Caco-2 (cell line): ENCODE results near the gene MYB. TPM values are rescaled to one million over a fixed set of nuclear protein-coding genes. Genes with fewer than 3 reads are reported as not detected.

ENCODE experiments used
- BruUV-seq: library from RNA; stranded (reverse); fragments of 400-500 nt; replicated peaks from 2 replicates; lab custom pipeline; 2021; lab: Mats Ljungman, UMichigan
- CTCF ChIA-PET: fragments of 300-600 bp; sonication (Branson Sonifier 250); formaldehyde crosslinking; loops from one replicate; lab custom pipeline; 2022; ENCODE audit warnings: antibody characterized with exemption; lab: Charles Lee
- POLR2A ChIA-PET: fragments of 300-600 bp; sonication (Branson Sonifier 250); formaldehyde crosslinking; loops from one replicate; lab custom pipeline; 2022; ENCODE audit warnings: antibody characterized with exemption; lab: Charles Lee
- DNase-seq, 2 experiments: peaks; one replicate each; pipeline versions ENCODE4 v3.0.0 to v3.0.0-alpha.2; 2020 to 2022
- H3K27me3 ChIP-seq: replicated peaks from 2 replicates; pipeline ENCODE4 v1.6.0; 2011; ENCODE audit warnings: low read length; ENCODE audit not compliant: control insufficient read depth, insufficient read depth
- H3K36me3 ChIP-seq: 2 replicates; pipeline ENCODE4 v1.5.1; 2011; ENCODE audit warnings: low read length; ENCODE audit not compliant: control insufficient read depth, insufficient read depth
- H3K4me1 ChIP-seq: fragments of 250-450 bp; sonication (Bioruptor Pico); 2 replicates; pipeline ENCODE4 v1.5.1; 2020; ENCODE audit warnings: mild to moderate bottlenecking
- H3K4me3 ChIP-seq: 2 replicates; pipeline ENCODE4 v1.5.1; 2011; ENCODE audit warnings: low read depth, mild to moderate bottlenecking, control low read depth, low read length
- H3K9me3 ChIP-seq: fragments of 250-450 bp; sonication (Bioruptor Pico); 2 replicates; pipeline ENCODE4 v1.5.1; 2020; ENCODE audit warnings: mild to moderate bottlenecking, moderate library complexity
- H3K27ac Mint-ChIP-seq: one replicate; pipeline ENCODE4 v1.8.0; 2022; ENCODE audit warnings: mixed read lengths; ENCODE audit not compliant: unreplicated experiment
- H3K27me3 Mint-ChIP-seq: one replicate; pipeline ENCODE4 v1.8.0; 2022; ENCODE audit warnings: mixed read lengths; ENCODE audit not compliant: insufficient read depth, unreplicated experiment
- H3K36me3 Mint-ChIP-seq: one replicate; pipeline ENCODE4 v1.8.0; 2022; ENCODE audit warnings: mild to moderate bottlenecking, mixed read lengths; ENCODE audit not compliant: insufficient read depth, unreplicated experiment
- H3K4me1 Mint-ChIP-seq: one replicate; pipeline ENCODE4 v1.8.0; 2022; ENCODE audit warnings: low read depth, mixed read lengths; ENCODE audit not compliant: unreplicated experiment
- H3K4me3 Mint-ChIP-seq: one replicate; pipeline ENCODE4 v1.8.0; 2022; ENCODE audit warnings: mild to moderate bottlenecking, moderate library complexity, mixed read lengths; ENCODE audit not compliant: unreplicated experiment
- H3K9me3 Mint-ChIP-seq: one replicate; pipeline ENCODE4 v1.8.0; 2022; ENCODE audit warnings: mixed read lengths; ENCODE audit not compliant: unreplicated experiment
- intact Hi-C: fragments of 100-400 bp; cut with micrococcal nuclease; formaldehyde crosslinking; loops from one replicate; pipeline ENCODE4 v1.10.0; 2022; ENCODE audit not compliant: unreplicated experiment
- total RNA-seq: library from RNA; stranded (reverse); gene quantifications from 2 replicates; pipeline ENCODE4 v1.2.3, GENCODE V29; 2022
- TF ChIP-seq, protein P1 (sequence below), 2 experiments: fragments of 200-600 bp in 1 of 2; IDR thresholded peaks; 1 replicate in 1 of 2; 2 replicates in 1 of 2; pipeline versions ENCODE4 v1.5.1 to v1.8.0; 2011 to 2022; ENCODE audit warnings: antibody characterized with exemption in 1 of 2, control low read depth in 1 of 2, inconsistent platforms in 1 of 2, low read depth in 1 of 2, low read length in 1 of 2, mild to moderate bottlenecking in 1 of 2, moderate library complexity in 1 of 2; ENCODE audit not compliant: insufficient read depth in 1 of 2, severe bottlenecking in 1 of 2, unreplicated experiment in 1 of 2

MYB gene
- total RNA-seq, 1 experiment from 2014 or later = 2.7 TPM

DNA sequence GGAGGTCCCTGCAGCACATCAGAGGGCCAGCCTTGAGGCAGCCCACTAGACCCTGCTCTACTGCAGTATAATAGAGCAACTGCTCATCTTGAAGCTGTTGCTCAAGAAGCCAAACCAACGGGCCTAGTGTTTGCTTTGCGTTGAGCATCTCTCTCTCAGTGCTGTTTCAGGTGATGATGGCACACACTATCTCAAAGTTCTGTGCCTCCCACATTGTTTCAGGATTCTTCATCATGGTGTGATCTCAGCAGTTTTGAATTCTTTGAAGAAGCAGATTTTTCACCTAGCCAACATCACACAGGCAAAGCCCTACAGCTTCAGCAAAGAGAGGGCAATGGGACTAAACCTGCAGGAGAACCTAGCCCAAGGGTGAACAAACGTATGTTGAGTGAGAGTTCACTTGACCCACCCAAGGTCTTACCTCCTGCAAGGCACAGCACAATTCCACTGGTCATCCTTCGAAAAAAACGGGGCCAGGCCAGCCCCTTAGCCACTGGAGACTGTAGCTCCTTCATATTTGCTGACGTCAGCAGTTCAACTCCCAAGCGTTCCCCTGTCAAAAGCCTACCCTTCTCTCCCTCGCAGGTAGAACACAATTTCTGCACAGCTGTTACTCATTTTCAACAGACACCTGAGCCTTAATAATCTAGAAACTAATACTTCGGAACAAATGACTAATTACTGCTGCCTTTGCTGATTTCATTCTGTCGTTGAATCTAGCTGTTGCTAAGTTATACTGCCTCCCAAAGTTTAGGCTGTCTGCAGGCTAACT lies 15.8 kb downstream of the MYB start:
- Histone ChIP-seq H3K36me3 (no peaks in the 10 kb centered on the region), H3K9me3 (no peaks in the 10 kb centered on the region), H3K4me1 (no peaks in the 10 kb centered on the region), H3K27me3 (no peaks in the 10 kb centered on the region), H3K4me3 (no peak overlapping the region)
- DNase-seq = no peak
- Mint-ChIP-seq H3K4me3 (no peak overlapping the region), H3K27me3 (peaks cover 2% of the 10 kb centered on the region), H3K27ac (no peak overlapping the region), H3K36me3 (no peaks in the 10 kb centered on the region), H3K9me3 (no peaks in the 10 kb centered on the region), H3K4me1 (no peaks in the 10 kb centered on the region)
- TF ChIP-seq, protein P1, sequence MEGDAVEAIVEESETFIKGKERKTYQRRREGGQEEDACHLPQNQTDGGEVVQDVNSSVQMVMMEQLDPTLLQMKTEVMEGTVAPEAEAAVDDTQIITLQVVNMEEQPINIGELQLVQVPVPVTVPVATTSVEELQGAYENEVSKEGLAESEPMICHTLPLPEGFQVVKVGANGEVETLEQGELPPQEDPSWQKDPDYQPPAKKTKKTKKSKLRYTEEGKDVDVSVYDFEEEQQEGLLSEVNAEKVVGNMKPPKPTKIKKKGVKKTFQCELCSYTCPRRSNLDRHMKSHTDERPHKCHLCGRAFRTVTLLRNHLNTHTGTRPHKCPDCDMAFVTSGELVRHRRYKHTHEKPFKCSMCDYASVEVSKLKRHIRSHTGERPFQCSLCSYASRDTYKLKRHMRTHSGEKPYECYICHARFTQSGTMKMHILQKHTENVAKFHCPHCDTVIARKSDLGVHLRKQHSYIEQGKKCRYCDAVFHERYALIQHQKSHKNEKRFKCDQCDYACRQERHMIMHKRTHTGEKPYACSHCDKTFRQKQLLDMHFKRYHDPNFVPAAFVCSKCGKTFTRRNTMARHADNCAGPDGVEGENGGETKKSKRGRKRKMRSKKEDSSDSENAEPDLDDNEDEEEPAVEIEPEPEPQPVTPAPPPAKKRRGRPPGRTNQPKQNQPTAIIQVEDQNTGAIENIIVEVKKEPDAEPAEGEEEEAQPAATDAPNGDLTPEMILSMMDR (IDR thresholded peaks at IDR 0.05; ENCODE audit: insufficient read depth in 1 of 2, low read depth in 1 of 2, low read length in 1 of 2, severe bottlenecking in 1 of 2, unreplicated experiment in 1 of 2) = no peak
- intact Hi-C loops = no loop called here
- ChIA-PET POLR2A (no interaction called here), CTCF (no interaction called here)
- BruUV-seq = no TSS peak

DNA sequence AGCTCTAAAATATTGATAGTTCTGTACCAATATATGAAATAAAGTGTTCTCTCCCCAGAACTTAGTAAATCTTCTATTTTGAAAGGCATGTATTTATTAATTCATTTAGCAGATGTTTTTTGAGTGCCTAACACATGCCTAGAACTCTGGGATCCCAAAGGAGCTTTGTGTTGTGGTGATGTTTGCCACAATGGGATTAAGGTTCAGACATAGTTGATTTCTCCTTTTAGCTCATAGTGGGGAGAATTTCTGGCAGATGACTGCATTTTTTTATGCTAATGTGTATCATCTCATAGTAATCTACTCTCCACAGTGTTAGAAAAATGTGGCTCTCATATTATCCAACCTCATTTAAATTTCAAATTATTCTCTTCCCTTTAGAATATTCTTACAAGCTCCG lies 21.7 kb downstream of the MYB start:
- POLR2A ChIA-PET = no interaction called here
- CTCF ChIA-PET = no interaction called here
- H3K36me3 ChIP-seq = no peaks in the 10 kb centered on the region
- Mint-ChIP-seq H3K9me3 (no peaks in the 10 kb centered on the region), H3K27me3 (no peaks in the 10 kb centered on the region), H3K27ac (no peak overlapping the region), H3K36me3 (no peaks in the 10 kb centered on the region), H3K4me1 (no peaks in the 10 kb centered on the region), H3K4me3 (no peak overlapping the region)
- H3K4me3 ChIP-seq = no peak overlapping the region
- H3K4me1 ChIP-seq = no peaks in the 10 kb centered on the region
- TF ChIP-seq, protein P1 (IDR thresholded peaks at IDR 0.05; ENCODE audit: insufficient read depth in 1 of 2, low read depth in 1 of 2, low read length in 1 of 2, severe bottlenecking in 1 of 2, unreplicated experiment in 1 of 2) = no peak
- intact Hi-C loops = no loop called here
- no TSS peak for BruUV-seq
- DNase-seq = no peak
- no peaks in the 10 kb centered on the region for H3K27me3 ChIP-seq
- no peaks in the 10 kb centered on the region for H3K9me3 ChIP-seq

DNA sequence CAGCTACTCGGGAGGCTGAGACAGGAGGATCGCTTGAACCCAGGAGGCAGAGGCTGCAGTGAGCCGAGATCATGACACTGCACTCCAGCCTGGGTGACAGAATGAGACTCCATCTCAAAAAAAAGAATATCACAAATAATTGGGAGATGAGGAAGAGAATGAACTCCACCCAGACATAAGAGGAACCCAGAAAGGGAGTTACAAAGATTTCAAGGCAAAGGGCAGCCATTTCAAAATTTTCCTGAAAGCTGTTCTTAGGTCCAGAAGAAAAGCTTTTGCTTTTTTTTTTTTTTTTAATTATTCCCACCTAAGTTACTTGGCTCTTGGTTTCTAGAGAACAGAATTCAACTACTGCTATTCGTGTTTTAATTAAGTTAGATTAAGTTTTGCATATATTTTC lies 23.8 kb downstream of the MYB start:
- intact Hi-C loops = no loop called here
- POLR2A ChIA-PET = no interaction called here
- H3K4me1 ChIP-seq = no peaks in the 10 kb centered on the region
- H3K4me3 ChIP-seq = no peak overlapping the region
- H3K27me3 ChIP-seq = no peaks in the 10 kb centered on the region
- Mint-ChIP-seq H3K4me1 (no peaks in the 10 kb centered on the region), H3K36me3 (no peaks in the 10 kb centered on the region), H3K4me3 (no peak overlapping the region), H3K27me3 (no peaks in the 10 kb centered on the region), H3K9me3 (no peaks in the 10 kb centered on the region), H3K27ac (no peak overlapping the region)
- DNase-seq = no peak
- TF ChIP-seq, protein P1 (IDR thresholded peaks at IDR 0.05; ENCODE audit: insufficient read depth in 1 of 2, low read depth in 1 of 2, low read length in 1 of 2, severe bottlenecking in 1 of 2, unreplicated experiment in 1 of 2) = no peak
- CTCF ChIA-PET = no interaction called here
- no peaks in the 10 kb centered on the region for H3K9me3 ChIP-seq
- BruUV-seq = no TSS peak
- no peaks in the 10 kb centered on the region for H3K36me3 ChIP-seq
